Adrenal gland (tissue), 12 donors: Measurements from ENCODE around the gene CELSR2. TPM values are rescaled to one million over a fixed set of nuclear protein-coding genes. Genes with fewer than 3 reads are reported as not detected.

ENCODE experiments used
- DNase-seq, 7 donors: peaks; one replicate each; pipeline ENCODE4 v3.0.0-alpha.2; 2019 to 2020
- H3K27ac ChIP-seq, 5 donors: fragments of 200-600 bp; sonication (generic) in 4 of 5; 1 replicate in 3 of 5; 2 replicates in 2 of 5; pipeline versions ENCODE4 v1.5.1 to v1.8.0; 2016 to 2020; ENCODE audit warnings: mild to moderate bottlenecking in 1 of 5
- H3K27me3 ChIP-seq: fragments of 200-600 bp; 2 replicates; pipeline ENCODE4 v1.8.0; 2021
- H3K36me3 ChIP-seq, 2 donors: fragments of 200-600 bp; replicated peaks in 1 of 2; 1 replicate in 1 of 2; 2 replicates in 1 of 2; pipeline versions ENCODE4 v1.5.1 to v1.8.0; 2018 to 2022
- H3K4me1 ChIP-seq, 2 donors: fragments of 200-600 bp; replicated peaks in 1 of 2; 1 replicate in 1 of 2; 2 replicates in 1 of 2; pipeline versions ENCODE4 v1.5.1 to v1.8.0; 2018 to 2021
- H3K4me3 ChIP-seq, 4 donors: fragments of 200-600 bp; sonication (generic) in 3 of 4; one replicate each; pipeline ENCODE4 v1.5.1; 2016 to 2018
- H3K9me3 ChIP-seq, 3 donors: fragments of 200-600 bp; sonication (generic) in 1 of 3; replicated peaks in 1 of 3; 1 replicate in 2 of 3; 2 replicates in 1 of 3; pipeline versions ENCODE4 v1.5.1 to v1.8.0; 2016 to 2021
- CTCF ChIP-seq, 6 experiments: fragments of 450-650 bp in 4 of 6; fragments of 200-600 bp in 2 of 6; sonication (generic) in 1 of 6; IDR thresholded peaks; 1 replicate in 5 of 6; 2 replicates in 1 of 6; pipeline versions ENCODE4 v1.5.1 to v1.8.0; 2016 to 2021; ENCODE audit warnings: antibody characterized with exemption in 6 of 6, mild to moderate bottlenecking in 2 of 6, moderate library complexity in 1 of 6
- POLR2A ChIP-seq, 2 donors: fragments of 450-650 bp; IDR thresholded peaks; one replicate each; pipeline ENCODE4 v1.6.1; 2017; ENCODE audit warnings: antibody characterized with exemption in 2 of 2, mild to moderate bottlenecking in 2 of 2, moderate library complexity in 1 of 2
- WGBS, 4 donors: extraction: QIAGEN DNeasy Blood & Tissue Kit in 2 of 4; methylation state at CpG; one replicate each; pipeline versions ENCODE4 v1.1.5 to v1.1.7; 2013 to 2017; 5-methylcytosine and 5-hydroxymethylcytosine counted together
- intact Hi-C, 2 donors: fragments of 100-400 bp; cut with DNase I; formaldehyde crosslinking; loops; one replicate each; pipeline versions ENCODE4 v1.14.1 to v1.15.0; 2022 to 2023
- polyA plus RNA-seq, 3 donors: library from polyadenylated mRNA; stranded (reverse); fragments of 200-250 nt in 2 of 3; fragments of 350-450 nt in 1 of 3; fragmentation: Illumina TruSeq in 1 of 3; extraction: RNeasy Lipid Tissue Mini Kit (QIAGEN cat#74804) in 1 of 3; gene quantifications; one replicate each; pipeline ENCODE4 v1.2.3, GENCODE V29; 2013 to 2014
- total RNA-seq, 9 donors: library from RNA; depleted of rRNA in 4 of 9; stranded (reverse); fragments of >200 nt in 4 of 9; fragments of 120-200 nt in 1 of 9; fragmentation: NEBNext Ultra II Directional in 1 of 9; extraction: Animal tissue kit (Norgen Biotek cat#: 25700) in 1 of 9; gene quantifications; one replicate each; pipeline versions ENCODE4 v1.1.0 to v1.2.4, GENCODE V29; 2013 to 2023
- donor health status: healthy with polysubstance abuse.
- donor health status: Bipolar disorder and iron deficiency.
- donor health status: DM: yes; HTN: yes; CAD: no.
- donor health status: DM: no; HTN: no; CAD: no.
- donor health status: DM: no; HTN: no; CAD: no.
- donor health status: DM: yes; HTN: yes; CAD: no.

The CELSR2 gene
- total and polyA plus RNA-seq, 12 donors: 0.89 to 9.1 (median 5.1) TPM

GRCh38 chr1:109225308-109225707, 24.0 kb upstream of the CELSR2 start:
- WGBS, 4 donors: 91 to 96% (median 93%) methylated on average over 3 of the region's 3 CpGs

DNA sequence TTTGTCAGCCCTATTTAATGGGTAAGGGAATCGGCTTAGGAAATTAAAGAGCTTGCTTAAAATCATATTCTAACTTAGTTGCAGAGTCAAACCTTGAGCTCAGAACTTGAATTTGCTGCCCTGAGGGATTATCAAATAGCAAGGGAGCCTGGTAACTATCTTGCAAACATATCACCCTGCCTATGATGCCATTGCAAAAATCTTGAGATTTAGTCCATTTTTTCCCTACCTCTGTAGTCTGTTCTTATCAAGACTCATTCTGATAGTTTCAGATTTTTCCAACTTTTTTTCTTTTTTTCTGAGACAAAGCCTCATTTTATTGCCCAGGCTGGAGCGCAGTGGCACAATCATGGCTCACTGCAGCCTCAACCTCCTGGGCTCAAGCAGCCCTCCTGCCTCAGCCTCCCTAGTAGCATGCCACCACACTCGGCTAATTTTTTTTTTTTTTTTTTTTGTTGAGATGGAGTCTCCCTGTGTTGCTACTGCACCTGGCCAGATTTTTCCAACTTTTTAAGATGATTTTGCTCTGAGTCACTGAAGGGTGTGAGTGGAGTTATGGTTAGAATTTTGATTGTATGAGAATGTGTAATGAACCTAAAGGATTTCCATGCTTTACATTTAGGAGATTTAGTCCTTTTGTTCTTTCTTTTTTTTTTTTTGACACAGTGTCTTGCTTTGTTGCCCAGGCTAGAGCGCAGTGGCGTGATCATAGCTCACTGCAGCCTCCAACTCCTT, 23.5 kb upstream of the CELSR2 start:
- TF ChIP-seq POLR2A (IDR thresholded peaks at IDR 0.05) (no peak), CTCF (IDR thresholded peaks at IDR 0.05) (no peak)
- intact Hi-C loops: no loop called here
- no peaks in the 10 kb centered on the region for H3K9me3 ChIP-seq
- H3K27me3 ChIP-seq: no peaks in the 10 kb centered on the region
- 91 to 99% (median 96%) methylated on average over 5 of the region's 5 CpGs for WGBS, 4 donors
- H3K36me3 ChIP-seq: peaks cover 0 to 39% of the 10 kb centered on the region in 2 donors
- no peak overlapping the region for H3K4me3 ChIP-seq
- no peak overlapping the region for H3K27ac ChIP-seq
- no peaks in the 10 kb centered on the region for H3K4me1 ChIP-seq
- DNase-seq: peak in 1 of 7 donors; percentile 3

More at GRCh38 chr1:109225308-109225707, 24.0 kb upstream of the CELSR2 start:
- H3K4me1 ChIP-seq: no peaks in the 10 kb centered on the region
- no peak for DNase-seq
- H3K4me3 ChIP-seq: no peak overlapping the region
- H3K9me3 ChIP-seq: no peaks in the 10 kb centered on the region
- intact Hi-C loops: no loop called here
- H3K27ac ChIP-seq: no peak overlapping the region
- H3K36me3 ChIP-seq: peaks cover 0 to 34% of the 10 kb centered on the region in 2 donors
- TF ChIP-seq CTCF (IDR thresholded peaks at IDR 0.05): no peak
- TF ChIP-seq POLR2A (IDR thresholded peaks at IDR 0.05): no peak
- no peaks in the 10 kb centered on the region for H3K27me3 ChIP-seq

- Histone ChIP-seq H3K36me3 (peaks cover 0 to 59% of the 10 kb centered on the region in 2 donors), H3K9me3 (no peaks in the 10 kb centered on the region), H3K4me1 (no peaks in the 10 kb centered on the region), H3K27ac (no peak overlapping the region), H3K4me3 (no peak overlapping the region), H3K27me3 (no peaks in the 10 kb centered on the region)
- no peak for DNase-seq
- TF ChIP-seq POLR2A (IDR thresholded peaks at IDR 0.05): no peak
- TF ChIP-seq CTCF (IDR thresholded peaks at IDR 0.05): no peak
- intact Hi-C loops: no loop called here
- 66 to 80% (median 76%) methylated on average over 3 of the region's 3 CpGs for WGBS, 4 donors
Measured at GRCh38 chr1:109228167-109228566, 21.2 kb upstream of the CELSR2 start.

- peaks cover 0 to 70% of the 10 kb centered on the region in 2 donors for H3K36me3 ChIP-seq
Measured at GRCh38 chr1:109229531-109230127, 19.7 kb upstream of the CELSR2 start.

More at GRCh38 chr1:109229531-109230127, 19.7 kb upstream of the CELSR2 start:
- DNase-seq: peak in 1 of 7 donors; percentile 56
- Histone ChIP-seq H3K4me1 (no peaks in the 10 kb centered on the region), H3K27ac (no peak overlapping the region), H3K27me3 (no peaks in the 10 kb centered on the region), H3K9me3 (no peaks in the 10 kb centered on the region), H3K4me3 (no peak overlapping the region)
- 62 to 76% (median 75%) methylated on average over 10 to 13 of the region's 13 CpGs for WGBS, 4 donors
- no peak for TF ChIP-seq POLR2A (IDR thresholded peaks at IDR 0.05)
- no peak for TF ChIP-seq CTCF (IDR thresholded peaks at IDR 0.05)
- intact Hi-C loops: no loop called here
